SW 1271 (cell line): ENCODE data around the gene CHD1L.
A peak's percentile ranks its signal among the peaks of the same experiment; 100 is the strongest.
"Not testable (repeated sequence)": the region's sequence is repeated elsewhere in the genome, so short reads cannot be mapped to it uniquely, and the experiment has no call there.

Experiments
- DNase-seq, 2 experiments: peaks; one replicate each; lab custom pipeline; 2025; lab: John Stamatoyannopoulos, UW

The CHD1L gene

GRCh38 chr1:147242449-147243227 lies at the start of gene CHD1L:
CHD1L (plus strand) TSS chr1:147242684; CDS start chr1:147242704, 20 bp downstream.
- peak; percentile 61 to 87 for DNase-seq

GRCh38 chr1:147197324-147197723 lies 45.2 kb upstream of the CHD1L start:
- DNase-seq = not testable (repeated sequence)

DNA sequence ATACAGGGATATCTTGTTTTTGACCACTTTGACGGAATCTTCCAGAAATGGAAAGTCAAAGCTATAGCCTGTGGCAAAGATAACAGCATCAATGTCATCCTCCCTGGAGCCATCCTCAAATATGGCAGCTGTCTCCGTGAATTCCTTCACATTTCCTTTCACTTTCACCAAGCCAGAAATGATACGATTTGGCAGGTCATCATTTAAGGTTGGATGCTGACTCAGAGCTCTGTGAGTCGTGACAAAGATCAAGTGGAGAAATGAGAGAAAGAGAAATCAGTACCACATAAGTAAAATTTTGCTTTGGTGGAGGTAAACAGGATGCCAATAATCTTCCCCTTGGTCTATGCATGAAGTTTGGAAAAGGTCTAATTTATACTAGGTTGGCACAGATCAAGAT lies 41.2 kb upstream of the CHD1L start:
- no peak for DNase-seq

GRCh38 chr1:147201786-147202185 lies 40.7 kb upstream of the CHD1L start:
- no peak for DNase-seq

DNA sequence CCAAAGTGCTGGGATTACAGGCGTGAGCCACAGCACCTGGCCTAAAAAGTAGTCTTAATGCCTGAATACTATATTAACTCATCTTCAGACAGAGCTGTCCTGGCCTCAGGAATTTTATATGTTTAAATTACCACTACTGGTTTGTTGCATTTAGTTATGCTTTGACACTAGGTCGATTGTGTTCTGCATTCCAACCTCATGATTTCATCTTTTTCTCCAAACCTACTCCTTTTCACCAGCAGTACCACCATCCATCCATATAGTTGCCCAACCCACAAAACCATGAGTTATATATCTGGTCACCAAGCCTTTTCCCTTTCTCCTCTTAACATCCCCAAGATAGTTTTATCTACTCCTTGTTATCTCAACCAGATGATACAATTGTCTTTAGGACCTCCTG lies 39.9 kb upstream of the CHD1L start:
- no peak for DNase-seq

GRCh38 chr1:147204080-147204479 lies 38.4 kb upstream of the CHD1L start:
- DNase-seq = no peak

DNA sequence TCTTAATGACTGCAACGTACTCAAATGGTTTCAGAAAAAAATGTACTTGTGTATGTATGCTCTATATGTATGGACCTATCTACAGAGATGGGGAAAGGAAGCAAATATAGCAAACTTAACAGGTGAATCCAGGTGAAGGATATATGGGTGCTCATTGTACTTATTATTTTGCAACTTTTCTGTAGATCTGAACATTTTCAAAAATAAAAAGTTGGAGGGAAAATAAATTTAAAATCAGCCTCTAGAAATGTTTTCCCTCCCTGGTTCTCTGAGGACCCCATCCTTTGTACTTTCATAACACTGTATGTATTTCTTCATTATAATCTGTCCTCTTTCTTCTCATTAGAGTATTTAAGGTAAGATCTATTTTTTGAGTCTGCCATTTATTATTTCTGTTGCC lies 35.3 kb upstream of the CHD1L start:
- DNase-seq = no peak

DNA sequence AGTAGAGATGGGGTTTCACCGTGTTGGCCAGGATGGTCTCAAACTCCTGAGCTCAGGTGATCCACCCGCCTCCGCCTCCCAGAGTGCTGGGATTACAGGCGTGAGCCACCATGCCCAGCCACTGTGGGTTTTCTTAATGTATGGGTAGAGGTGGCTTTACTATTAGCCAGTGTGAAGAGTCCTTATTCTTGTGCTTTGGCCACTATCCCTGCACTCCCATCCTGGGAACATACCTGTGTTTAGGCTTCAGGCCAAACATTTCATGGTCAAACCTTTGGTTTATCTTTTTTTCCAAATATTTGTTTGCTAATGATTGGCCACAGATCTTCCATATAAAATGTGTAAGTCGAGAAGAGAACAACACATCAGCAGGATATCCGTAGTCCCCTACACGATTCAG lies 33.9 kb upstream of the CHD1L start:
- no peak for DNase-seq

GRCh38 chr1:147209825-147210821 lies 32.4 kb upstream of the CHD1L start:
- DNase-seq = no peak

- no peak for DNase-seq
Observed at GRCh38 chr1:147210987-147211386, 31.5 kb upstream of the CHD1L start.

DNA sequence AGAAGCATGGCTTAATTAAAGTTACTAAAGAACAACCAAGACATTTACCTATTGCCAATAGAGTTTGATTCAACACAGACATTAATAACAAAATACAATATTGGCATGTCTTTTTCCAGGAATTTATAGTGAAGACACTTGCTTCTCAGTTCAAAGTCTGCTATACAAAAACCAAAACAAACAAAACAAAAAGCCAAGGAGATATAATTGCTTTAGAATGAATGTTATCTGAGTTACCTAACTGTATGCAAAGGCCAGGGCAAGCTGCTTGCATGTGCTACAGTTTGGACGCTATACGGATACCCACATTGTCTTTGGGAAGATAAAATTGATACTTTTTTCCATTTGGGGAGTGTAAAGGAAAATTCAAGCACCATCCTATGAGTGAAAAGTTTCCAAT lies 30.9 kb upstream of the CHD1L start:
- DNase-seq = no peak

DNA sequence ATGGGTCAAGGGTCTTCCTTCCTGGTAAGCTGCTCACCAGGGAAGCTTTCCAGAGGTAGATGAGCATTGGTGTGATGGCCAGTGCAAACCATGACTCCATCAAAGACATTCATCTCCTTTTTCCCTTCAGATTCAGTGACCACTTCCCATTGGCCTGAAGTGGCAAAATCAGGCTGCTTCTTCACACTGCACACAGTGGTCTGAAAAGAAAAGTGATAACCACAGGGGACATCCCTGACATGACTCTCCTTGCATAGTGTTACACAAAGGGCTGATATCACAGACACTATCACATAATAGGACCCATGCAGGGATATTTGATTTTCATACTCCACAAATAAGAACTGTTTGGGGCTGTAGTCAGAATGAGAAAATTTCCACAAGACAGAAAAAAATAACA lies 29.2 kb upstream of the CHD1L start:
- no peak for DNase-seq

GRCh38 chr1:147214325-147214724 lies 28.2 kb upstream of the CHD1L start:
- no peak for DNase-seq

DNA sequence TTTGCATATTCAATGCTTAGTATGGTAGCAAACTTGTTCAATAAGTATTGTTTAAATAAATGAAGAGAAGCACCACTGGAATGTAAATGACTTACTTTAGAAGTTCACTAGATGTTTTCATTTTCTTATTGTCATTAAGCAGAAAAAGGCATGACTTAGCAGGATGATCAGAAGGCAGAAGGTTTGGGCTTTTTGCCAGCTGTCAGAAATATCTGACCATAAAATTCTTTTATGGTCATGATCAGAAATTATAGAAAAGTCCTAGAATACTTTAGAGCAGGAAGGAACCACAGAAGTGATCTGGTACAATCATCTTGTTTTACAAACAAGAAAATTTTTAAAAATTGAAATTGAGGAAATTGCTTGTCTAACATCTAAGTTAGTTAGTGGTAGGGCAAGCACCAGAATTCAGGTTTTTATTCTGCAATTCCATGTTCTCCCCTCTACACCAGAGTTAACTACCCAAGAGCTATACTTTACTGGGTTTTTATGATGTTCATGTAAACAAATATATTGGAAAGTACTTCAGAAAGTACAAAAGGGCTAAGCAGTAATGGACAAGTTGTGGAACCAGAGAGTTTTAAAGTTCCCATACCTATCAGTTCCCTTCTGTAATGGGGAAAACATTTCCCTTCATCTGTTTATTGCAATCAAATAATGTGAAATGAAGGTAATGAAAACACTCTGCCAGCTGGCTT lies 27.5 kb upstream of the CHD1L start:
- no peak for DNase-seq

- DNase-seq = no peak
Observed at GRCh38 chr1:147215540-147215916, 27.0 kb upstream of the CHD1L start.

DNA sequence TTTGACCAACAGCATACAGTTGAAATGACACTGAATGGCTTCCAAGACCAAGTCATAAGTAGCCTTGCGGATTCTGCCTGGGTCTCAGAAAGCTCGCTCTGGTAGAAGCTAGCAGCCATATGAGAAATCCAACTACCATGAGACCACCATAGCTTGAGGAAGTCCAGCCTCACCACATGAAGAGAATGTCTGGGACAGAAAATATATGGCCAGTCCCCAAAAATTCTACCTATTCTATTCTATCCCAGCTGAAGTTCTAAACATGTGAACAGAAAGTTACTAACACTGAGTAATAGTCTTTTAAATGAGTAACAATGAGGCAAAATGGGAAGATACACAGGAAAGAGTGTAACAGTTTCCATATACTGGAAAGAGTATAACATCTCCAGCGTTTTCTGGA lies 26.4 kb upstream of the CHD1L start:
- DNase-seq = no peak

DNA sequence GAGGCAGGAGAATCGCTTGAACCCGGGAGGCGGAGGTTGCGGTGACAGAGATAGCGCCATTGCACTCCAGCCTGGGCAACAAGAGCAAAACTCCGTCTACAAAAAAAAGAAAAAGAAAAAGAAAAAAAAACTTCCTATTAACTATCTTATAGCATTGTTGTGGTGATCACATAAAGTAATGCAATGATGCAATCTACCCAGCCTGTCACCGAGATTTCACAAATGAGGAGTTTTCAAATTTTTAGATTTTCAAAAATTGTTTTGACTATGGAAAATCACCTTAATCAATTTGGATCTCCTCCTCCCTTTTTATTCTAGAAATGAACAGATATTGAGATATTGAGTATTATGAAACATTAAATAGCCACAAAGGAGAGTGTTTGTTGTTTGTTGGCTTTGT lies 25.3 kb upstream of the CHD1L start:
- DNase-seq = no peak

DNA sequence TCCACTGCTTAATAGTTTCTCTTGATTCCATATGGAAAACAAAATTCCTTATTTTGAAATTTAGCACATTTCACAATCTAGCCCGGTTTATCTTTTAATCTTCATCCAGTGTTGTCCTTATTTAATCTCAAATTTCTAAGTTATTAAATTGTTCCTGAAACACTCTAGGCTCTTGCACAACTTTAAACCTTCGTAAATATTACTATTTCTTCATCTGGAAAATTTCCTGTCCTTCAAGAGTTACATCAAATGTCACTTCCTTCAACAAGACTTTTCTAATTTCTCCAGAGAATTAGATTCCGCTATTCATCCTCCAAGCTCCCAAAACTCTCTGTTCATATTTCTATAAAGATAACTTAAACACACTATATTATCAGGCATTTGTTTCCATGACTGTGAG lies 23.9 kb upstream of the CHD1L start:
- DNase-seq = no peak

GRCh38 chr1:147223740-147224615 lies 18.5 kb upstream of the CHD1L start:
- no peak for DNase-seq

DNA sequence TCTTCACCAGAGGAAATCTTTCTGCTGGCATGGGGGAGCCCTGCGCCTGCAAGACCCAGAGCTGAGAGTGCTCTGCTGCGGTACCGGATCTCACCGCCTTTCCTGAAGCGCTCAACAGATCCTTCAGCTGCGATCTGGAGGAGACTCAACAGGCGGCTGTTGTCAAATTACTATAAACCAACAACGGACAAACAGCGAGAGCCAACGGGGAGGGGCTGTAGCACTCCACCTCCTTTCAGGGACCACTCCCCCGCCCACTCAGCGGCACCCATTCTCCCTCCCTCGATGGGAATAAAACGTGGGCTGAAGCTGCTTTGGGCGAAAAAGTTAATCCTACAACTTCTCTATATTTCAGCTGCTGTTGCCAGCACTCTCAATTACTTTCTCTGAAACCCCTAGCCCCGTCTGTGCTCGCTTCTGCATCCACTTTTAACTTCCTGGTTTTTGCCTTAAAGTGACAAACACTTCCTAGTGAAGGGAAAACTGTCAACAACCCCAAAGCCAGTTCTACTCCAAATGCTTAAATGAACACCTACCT lies 17.2 kb upstream of the CHD1L start, which contains the start of gene FMO5:
Gene FMO5, minus strand, starts transcription at position 147 of the 538 bp plus-strand sequence. CDS start 310 bp downstream, outside the sequence.
- no peak for DNase-seq

DNA sequence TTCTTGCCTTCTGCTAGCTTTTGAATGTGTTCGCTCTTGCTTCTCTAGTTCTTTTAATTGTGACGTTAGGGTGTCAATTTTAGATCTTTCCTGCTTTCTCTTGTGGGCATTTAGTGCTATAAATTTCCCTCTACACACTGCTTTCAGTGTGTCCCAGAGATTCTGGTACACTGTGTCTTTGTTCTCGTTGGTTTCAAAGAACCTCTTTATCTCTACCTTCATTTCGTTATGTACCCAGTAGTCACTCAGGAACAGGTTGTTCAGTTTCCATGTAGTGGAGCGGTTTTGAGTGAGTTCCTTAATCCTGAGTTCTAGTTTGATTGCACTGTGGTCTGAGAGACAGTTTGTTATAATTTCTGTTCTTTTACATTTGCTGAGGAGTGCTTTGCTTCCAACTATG lies 11.5 kb upstream of the CHD1L start:
- not testable (repeated sequence) for DNase-seq
